OCI-LY7 (cell line): ENCODE data around the gene SYT9. TPM values are rescaled to one million over a fixed set of nuclear protein-coding genes. Genes with fewer than 3 reads are reported as not detected.
A peak's percentile ranks its signal among the peaks of the same experiment; 100 is the strongest.

Experiments used
- BruUV-seq: library from RNA; stranded (reverse); fragments of 400-500 nt; replicated peaks from 2 replicates; lab custom pipeline; 2021; lab: Mats Ljungman, UMichigan
- CTCF ChIA-PET: fragments of 300-600 bp; sonication (Branson Sonifier 250); formaldehyde crosslinking; loops from one replicate; lab custom pipeline; 2022; ENCODE audit warnings: antibody characterized with exemption; ENCODE audit not compliant: unreplicated experiment; lab: Charles Lee
- POLR2A ChIA-PET: fragments of 300-600 bp; sonication (Branson Sonifier 250); formaldehyde crosslinking; loops from one replicate; lab custom pipeline; 2022; ENCODE audit warnings: antibody characterized with exemption; lab: Charles Lee
- DNase-seq: peaks from one replicate; pipeline ENCODE4 v3.0.0-alpha.2; 2015; ENCODE audit warnings: low spot score
- H2AFZ ChIP-seq: fragments of 200-600 bp; sonication (generic), shearing (Covaris generic); 2 replicates; pipeline ENCODE4 v1.6.1; 2014; ENCODE audit warnings: mild to moderate bottlenecking, antibody characterized with exemption, low read length, moderate library complexity
- H3K27ac ChIP-seq: fragments of 200-600 bp; sonication (generic); 2 replicates; pipeline ENCODE4 v1.5.1; 2014; ENCODE audit warnings: mixed run types, low read depth, mild to moderate bottlenecking, moderate library complexity, low read length, inconsistent platforms; ENCODE audit not compliant: poor library complexity, severe bottlenecking
- H3K36me3 ChIP-seq: fragments of 200-600 bp; sonication (generic); 2 replicates; pipeline ENCODE4 v1.6.1; 2014; ENCODE audit warnings: mild to moderate bottlenecking, antibody characterized with exemption, low read length, moderate library complexity, mixed read lengths; ENCODE audit not compliant: insufficient read depth
- H3K4me1 ChIP-seq: fragments of 200-600 bp; sonication (generic); 2 replicates; pipeline ENCODE4 v1.5.1; 2014; ENCODE audit warnings: mild to moderate bottlenecking, low read length; ENCODE audit not compliant: insufficient read depth, poor library complexity, severe bottlenecking
- H3K4me2 ChIP-seq: fragments of 200-600 bp; sonication (generic); 2 replicates; pipeline ENCODE4 v1.6.1; 2014; ENCODE audit warnings: mild to moderate bottlenecking, low read length
- H3K4me3 ChIP-seq: fragments of 200-600 bp; sonication (generic); 2 replicates; pipeline ENCODE4 v1.5.1; 2014; ENCODE audit warnings: mild to moderate bottlenecking, low read depth, low read length; ENCODE audit not compliant: poor library complexity, severe bottlenecking
- H3K79me2 ChIP-seq: fragments of 200-600 bp; sonication (generic); 2 replicates; pipeline ENCODE4 v1.6.1; 2016; ENCODE audit warnings: low read depth, mild to moderate bottlenecking, low read length, moderate library complexity, mixed read lengths; ENCODE audit not compliant: insufficient read depth
- H3K9me2 ChIP-seq: fragments of 200-600 bp; sonication (generic); 2 replicates; pipeline ENCODE4 v1.6.1; 2016; ENCODE audit warnings: mild to moderate bottlenecking, low read length, mixed read lengths; ENCODE audit not compliant: insufficient read depth
- H3K9me3 ChIP-seq: fragments of 200-600 bp; sonication (generic); 2 replicates; pipeline ENCODE4 v1.6.1; 2014; ENCODE audit warnings: mild to moderate bottlenecking, mixed run types, low read length, mixed read lengths
- H4K20me1 ChIP-seq: fragments of 200-600 bp; sonication (generic); 2 replicates; pipeline ENCODE4 v1.6.1; 2014; ENCODE audit warnings: mild to moderate bottlenecking, antibody characterized with exemption, low read length, moderate library complexity, mixed read lengths; ENCODE audit not compliant: insufficient read depth
- CTCF ChIP-seq: fragments of 200-600 bp; sonication (generic); conservative IDR thresholded peaks from 2 replicates; pipeline ENCODE4 v1.5.1; 2014; ENCODE audit warnings: mild to moderate bottlenecking, antibody characterized with exemption, low read length, moderate library complexity, mixed read lengths
- EZH2phosphoT487 ChIP-seq: fragments of 200-600 bp; sonication (generic); IDR thresholded peaks from 2 replicates; pipeline ENCODE4 v1.6.1; 2018; ENCODE audit warnings: low read depth, borderline replicate concordance, mild to moderate bottlenecking, mixed run types, antibody characterized with exemption, low read length, moderate library complexity, mixed read lengths
- intact Hi-C: fragments of 100-400 bp; cut with micrococcal nuclease; formaldehyde crosslinking; loops from one replicate; pipeline ENCODE4 v1.10.0; 2022; ENCODE audit not compliant: unreplicated experiment
- total RNA-seq, 2 experiments: library from RNA; depleted of rRNA in 1 of 2; stranded (reverse); fragments of >200 nt in 1 of 2; shearing (Covaris generic) in 1 of 2; gene quantifications; 2 replicates each; pipeline ENCODE4 v1.2.3, GENCODE V29; 2014 to 2022

Gene SYT9
- total RNA-seq, 2 experiments from 2014 or later, result 0.19 TPM; not detected in 1

GRCh38 chr11:7430496-7430895 is 178.8 kb downstream of the SYT9 start:
- Histone ChIP-seq H3K36me3 (no peaks in the 10 kb centered on the region), H3K4me2 (no peak overlapping the region), H4K20me1 (no peaks in the 10 kb centered on the region), H2AFZ (no peak overlapping the region), H3K4me1 (peaks cover 18% of the 10 kb centered on the region), H3K9me2 (no peaks in the 10 kb centered on the region), H3K9me3 (no peaks in the 10 kb centered on the region), H3K79me2 (no peaks in the 10 kb centered on the region), H3K27ac (no peak overlapping the region), H3K4me3 (no peak overlapping the region)
- TF ChIP-seq CTCF, result no peak
- no peak for TF ChIP-seq EZH2phosphoT487
- no TSS peak for BruUV-seq
- DNase-seq, result no peak
- POLR2A ChIA-PET, result interaction anchor here (0.5 to 0.7 kb wide), 3 partner anchors 28 to 65 kb away, joined by 3 to 5 read pairs (median 3); no protein-coding TSS in a partner anchor
- CTCF ChIA-PET, result no interaction called here
- intact Hi-C loops, result no loop called here

DNA sequence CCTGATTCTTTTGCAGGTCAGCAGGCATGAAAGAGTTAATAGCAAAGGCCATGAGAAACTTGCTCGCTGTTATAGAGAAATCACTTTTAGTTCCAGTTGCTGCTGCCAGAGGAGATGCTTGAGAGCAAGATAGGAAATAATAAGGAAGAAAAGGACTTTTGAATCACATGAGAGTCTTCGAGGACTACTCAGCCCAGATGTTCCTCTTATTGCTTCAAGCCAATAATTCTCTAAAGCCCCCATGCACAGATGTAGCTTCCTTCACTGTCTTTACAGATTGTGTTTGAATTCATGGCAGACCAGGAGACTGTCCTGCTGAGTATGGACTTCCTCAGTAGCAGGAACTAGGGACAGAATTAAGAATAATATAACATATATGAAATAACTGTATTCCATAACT is 183.5 kb downstream of the SYT9 start:
- Histone ChIP-seq H3K9me2 (no peaks in the 10 kb centered on the region), H3K36me3 (no peaks in the 10 kb centered on the region), H3K4me3 (no peak overlapping the region), H3K79me2 (no peaks in the 10 kb centered on the region), H4K20me1 (no peaks in the 10 kb centered on the region), H3K4me1 (peaks cover 28% of the 10 kb centered on the region), H3K4me2 (no peak overlapping the region), H2AFZ (no peak overlapping the region), H3K9me3 (no peaks in the 10 kb centered on the region), H3K27ac (no peak overlapping the region)
- intact Hi-C loops, result no loop called here
- BruUV-seq, result no TSS peak
- TF ChIP-seq CTCF (no peak), EZH2phosphoT487 (no peak)
- no peak for DNase-seq
- CTCF ChIA-PET, result interaction anchor here (0.6 kb wide), 1 partner anchor 19 kb away, joined by 3 read pairs; no protein-coding TSS in a partner anchor
- POLR2A ChIA-PET, result interaction anchor here (0.7 to 1.1 kb wide), 3 partner anchors 27 to 62 kb away, joined by 3 read pairs; no protein-coding TSS in a partner anchor

- no peaks in the 10 kb centered on the region for H4K20me1 ChIP-seq
- H3K4me1 ChIP-seq, result peaks cover 28% of the 10 kb centered on the region
- intact Hi-C loops, result no loop called here
- no peak for DNase-seq
- peak overlapping the region; percentile 56 for H3K27ac ChIP-seq
- H3K9me3 ChIP-seq, result no peaks in the 10 kb centered on the region
- no peaks in the 10 kb centered on the region for H3K79me2 ChIP-seq
- ChIA-PET CTCF (interaction anchor here (0.6 to 1.6 kb wide), 4 partner anchors 10 to 339 kb away, joined by 3 to 5 read pairs (median 3); no protein-coding TSS in a partner anchor), POLR2A (interaction anchor here (0.6 to 1.9 kb wide), 10 partner anchors 10 to 752 kb away, joined by 3 to 10 read pairs (median 3); no protein-coding TSS in a partner anchor)
- H3K9me2 ChIP-seq, result no peaks in the 10 kb centered on the region
- H2AFZ ChIP-seq, result peak overlapping the region; percentile 98
- BruUV-seq, result TSS peak; percentile 69
- no peaks in the 10 kb centered on the region for H3K36me3 ChIP-seq
- no peak for TF ChIP-seq CTCF
- TF ChIP-seq EZH2phosphoT487, result no peak
- H3K4me2 ChIP-seq, result peak overlapping the region; percentile 59
- peak overlapping the region; percentile 39 for H3K4me3 ChIP-seq
Measured at GRCh38 chr11:7436146-7436545, 184.4 kb downstream of the SYT9 start.
